T-cell (primary cell): ENCODE results near the gene IPO5. TPM values are rescaled to one million over a fixed set of nuclear protein-coding genes. Genes with fewer than 3 reads are reported as not detected.
A peak's percentile ranks its signal among the peaks of the same experiment; 100 is the strongest.
"Not testable (repeated sequence)": the region's sequence is repeated elsewhere in the genome, so short reads cannot be mapped to it uniquely, and the experiment has no call there.

Source experiments
- ATAC-seq, 4 experiments: fragments of 200-7000 bp in 3 of 4; fragments of 150-1000 bp in 1 of 4; cut with Tn5 transposase; replicated peaks in 1 of 4; 1 replicate in 3 of 4; 2 replicates in 1 of 4; pipeline ENCODE4 v1.10.0; 2021; ENCODE audit warnings: moderate library complexity in 3 of 4, mild to moderate bottlenecking in 2 of 4, moderate number of reproducible peaks in 1 of 4
- CTCF ChIA-PET, 2 donors: fragments of 300-600 bp; sonication (Branson Sonifier 250); formaldehyde crosslinking; loops; one replicate each; lab custom pipeline; 2022; ENCODE audit warnings: antibody characterized with exemption in 2 of 2; lab: Charles Lee
- POLR2A ChIA-PET, 2 donors: fragments of 300-600 bp; sonication (Branson Sonifier 250); formaldehyde crosslinking; loops; one replicate each; lab custom pipeline; 2022; ENCODE audit warnings: antibody characterized with exemption in 2 of 2; lab: Charles Lee
- DNase-seq, 35 experiments: peaks; one replicate each; pipeline versions ENCODE4 v3.0.0 to v3.0.0-alpha.2; 2013 to 2023
- H3K27ac ChIP-seq: one replicate; pipeline ENCODE4 v1.5.1; 2013; ENCODE audit warnings: low read length
- H3K27me3 ChIP-seq, 2 experiments: replicated peaks in 1 of 2; 1 replicate in 1 of 2; 2 replicates in 1 of 2; pipeline versions ENCODE4 v1.6.1 to v1.7.0; 2013; ENCODE audit warnings: low read length in 1 of 2, mixed read lengths in 1 of 2; ENCODE audit not compliant: control insufficient read depth in 2 of 2, insufficient read depth in 2 of 2; ENCODE audit errors: extremely low read depth in 1 of 2
- H3K36me3 ChIP-seq, 2 donors: 1 replicate in 1 of 2; 2 replicates in 1 of 2; pipeline versions ENCODE4 v1.6.1 to v1.7.0; 2013; ENCODE audit warnings: low read length in 1 of 2; ENCODE audit not compliant: control insufficient read depth in 2 of 2, insufficient read depth in 1 of 2; ENCODE audit errors: extremely low read depth in 1 of 2
- H3K4me1 ChIP-seq, 2 experiments: 1 replicate in 1 of 2; 2 replicates in 1 of 2; pipeline versions ENCODE4 v1.6.1 to v1.7.0; 2013; ENCODE audit warnings: low read length in 2 of 2, mixed read lengths in 1 of 2; ENCODE audit not compliant: insufficient read depth in 2 of 2, control insufficient read depth in 1 of 2; ENCODE audit errors: extremely low read depth in 1 of 2
- H3K4me3 ChIP-seq, 2 donors: 1 replicate in 1 of 2; 2 replicates in 1 of 2; pipeline versions ENCODE4 v1.5.1 to v1.7.0; 2013; ENCODE audit warnings: mild to moderate bottlenecking in 2 of 2, low read length in 1 of 2, moderate library complexity in 1 of 2; ENCODE audit not compliant: control insufficient read depth in 1 of 2; ENCODE audit errors: extremely low read depth in 1 of 2
- H3K9me3 ChIP-seq: 2 replicates; pipeline ENCODE4 v1.7.0; 2013
- H3K27ac Mint-ChIP-seq, 2 donors: one replicate each; pipeline ENCODE4 v1.8.0; 2020 to 2021; ENCODE audit warnings: mild to moderate bottlenecking in 2 of 2, mixed read lengths in 2 of 2
- H3K27me3 Mint-ChIP-seq, 2 donors: one replicate each; pipeline ENCODE4 v1.8.0; 2021 to 2022; ENCODE audit warnings: mixed read lengths in 2 of 2
- H3K36me3 Mint-ChIP-seq: one replicate; pipeline ENCODE4 v1.8.0; 2021; ENCODE audit warnings: mixed read lengths
- H3K4me1 Mint-ChIP-seq, 3 donors: one replicate each; pipeline ENCODE4 v1.8.0; 2020 to 2022; ENCODE audit warnings: mixed read lengths in 3 of 3, mild to moderate bottlenecking in 1 of 3
- H3K4me3 Mint-ChIP-seq, 3 donors: one replicate each; pipeline ENCODE4 v1.8.0; 2020 to 2022; ENCODE audit warnings: mild to moderate bottlenecking in 3 of 3, mixed read lengths in 3 of 3, moderate library complexity in 3 of 3
- H3K9me3 Mint-ChIP-seq, 3 donors: one replicate each; pipeline ENCODE4 v1.8.0; 2020 to 2022; ENCODE audit warnings: mixed read lengths in 3 of 3
- WGBS: methylation state at CpG from one replicate; pipeline ENCODE4 v1.1.5; 2013; ENCODE audit warnings: missing lambda C conversion rate; ENCODE audit not compliant: insufficient coverage; 5-methylcytosine and 5-hydroxymethylcytosine counted together
- total RNA-seq, 35 experiments: library from RNA in 6 of 35; stranded (reverse) in 6 of 35; fragments of 120-200 nt in 1 of 35; gene quantifications; one replicate each; pipeline versions ENCODE4 v1.2.1 to v1.2.4 and lab custom pipeline; 2013 to 2026

The IPO5 gene
- total RNA-seq, 5 donors from 2014 or later (not counting 1 experiment from before 2014, with no cell fraction given), result 70.7 to 81.6 (median 75.7) TPM

GRCh38 chr13:97979556-97979955, 26.1 kb downstream of the IPO5 start:
- Histone ChIP-seq H3K27me3 (no peaks in the 10 kb centered on the region), H3K36me3 (peaks cover 0 to 2% of the 10 kb centered on the region in 2 donors), H3K27ac (no peak overlapping the region), H3K9me3 (no peaks in the 10 kb centered on the region), H3K4me1 (peaks cover 15 to 17% of the 10 kb centered on the region in 2 experiments), H3K4me3 (no peak overlapping the region)
- ChIA-PET POLR2A (no interaction called here), CTCF (no interaction called here)
- no peaks in the 10 kb centered on the region for H3K27me3 Mint-ChIP-seq
- DNase-seq (no peak), ATAC-seq (no peak)
- H3K4me3 Mint-ChIP-seq, result no peak overlapping the region
- H3K9me3 Mint-ChIP-seq, result no peaks in the 10 kb centered on the region
- H3K4me1 Mint-ChIP-seq, result peaks cover 53 to 59% (median 53%) of the 10 kb centered on the region in 3 donors
- no peak overlapping the region for H3K27ac Mint-ChIP-seq
- peaks cover 8% of the 10 kb centered on the region for H3K36me3 Mint-ChIP-seq

DNA sequence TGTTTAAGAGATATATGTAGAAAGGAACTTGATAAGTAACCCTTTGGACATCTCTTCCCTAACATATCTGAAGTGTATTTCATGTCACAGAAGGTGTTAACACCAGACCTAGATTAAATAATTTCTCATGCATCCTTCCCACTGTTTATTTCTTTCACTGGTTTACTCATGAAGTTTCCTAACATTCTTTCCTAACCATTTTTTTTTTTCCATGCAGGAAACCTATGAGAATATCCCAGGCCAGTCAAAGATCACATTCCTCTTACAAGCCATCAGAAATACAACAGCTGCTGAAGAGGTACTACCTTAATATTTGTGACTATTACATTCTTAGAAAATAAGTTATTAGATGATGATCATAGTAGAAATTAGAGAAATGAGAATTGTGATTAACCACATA, 28.8 kb downstream of the IPO5 start:
- H3K4me3 ChIP-seq, result no peak overlapping the region
- Mint-ChIP-seq H3K27me3 (no peaks in the 10 kb centered on the region), H3K36me3 (peaks cover 24% of the 10 kb centered on the region), H3K4me1 (peaks cover 43 to 49% (median 44%) of the 10 kb centered on the region in 3 donors), H3K9me3 (no peaks in the 10 kb centered on the region), H3K27ac (peak overlapping the region in 1 of 2 donors; percentile 37), H3K4me3 (no peak overlapping the region)
- no peak overlapping the region for H3K27ac ChIP-seq
- no peaks in the 10 kb centered on the region for H3K27me3 ChIP-seq
- peaks cover 5 to 13% of the 10 kb centered on the region in 2 experiments for H3K4me1 ChIP-seq
- no peaks in the 10 kb centered on the region for H3K9me3 ChIP-seq
- DNase-seq (no peak), ATAC-seq (no peak)
- ChIA-PET CTCF (no interaction called here), POLR2A (no interaction called here)
- H3K36me3 ChIP-seq, result peaks cover under 1 to 27% of the 10 kb centered on the region in 2 donors

- Histone ChIP-seq H3K4me1 (no peaks in the 10 kb centered on the region), H3K27me3 (no peaks in the 10 kb centered on the region), H3K9me3 (no peaks in the 10 kb centered on the region), H3K36me3 (peaks cover 6 to 66% of the 10 kb centered on the region in 2 donors), H3K27ac (no peak overlapping the region), H3K4me3 (no peak overlapping the region)
- H3K27me3 Mint-ChIP-seq, result no peaks in the 10 kb centered on the region
- H3K4me1 Mint-ChIP-seq, result peaks cover 5 to 8% (median 7%) of the 10 kb centered on the region in 3 donors
- DNase-seq (peak in 1 of 35 experiments; percentile 15), ATAC-seq (no peak)
- peaks cover 41% of the 10 kb centered on the region for H3K36me3 Mint-ChIP-seq
- H3K27ac Mint-ChIP-seq, result no peak overlapping the region
- CTCF ChIA-PET, result interaction anchor here in 1 of 2 donors (0.6 to 0.7 kb wide), 3 partner anchors 10 to 810 kb away, joined by 3 to 6 read pairs (median 4); no protein-coding TSS in a partner anchor
- WGBS, result no CpG with 5 or more reads among the region's 3 CpGs
- H3K4me3 Mint-ChIP-seq, result no peak overlapping the region
- POLR2A ChIA-PET, result interaction anchor here in 1 of 2 donors (0.6 kb wide), 1 partner anchor 587 kb away, joined by 9 read pairs; no protein-coding TSS in a partner anchor
- H3K9me3 Mint-ChIP-seq, result no peaks in the 10 kb centered on the region
Observed at GRCh38 chr13:97986835-97987234, 33.4 kb downstream of the IPO5 start.

- no peaks in the 10 kb centered on the region for H3K27me3 ChIP-seq
- ChIA-PET CTCF (no interaction called here), POLR2A (no interaction called here)
- H3K36me3 ChIP-seq, result peaks cover 5 to 68% of the 10 kb centered on the region in 2 donors
- Mint-ChIP-seq H3K27me3 (no peaks in the 10 kb centered on the region), H3K4me3 (no peak overlapping the region), H3K27ac (no peak overlapping the region), H3K9me3 (no peaks in the 10 kb centered on the region), H3K36me3 (peaks cover 55% of the 10 kb centered on the region), H3K4me1 (no peaks in the 10 kb centered on the region)
- no peak overlapping the region for H3K4me3 ChIP-seq
- no peaks in the 10 kb centered on the region for H3K9me3 ChIP-seq
- WGBS, result 92% methylated on average over 2 of the region's 2 CpGs
- no peaks in the 10 kb centered on the region for H3K4me1 ChIP-seq
- no peak overlapping the region for H3K27ac ChIP-seq
- DNase-seq (no peak), ATAC-seq (no peak)
Observed at GRCh38 chr13:97999653-98000052, 46.2 kb downstream of the IPO5 start.

GRCh38 chr13:98004107-98004506, 50.6 kb downstream of the IPO5 start:
- Histone ChIP-seq H3K36me3 (peaks cover 12 to 76% of the 10 kb centered on the region in 2 donors), H3K4me3 (no peak overlapping the region), H3K27me3 (no peaks in the 10 kb centered on the region), H3K4me1 (no peaks in the 10 kb centered on the region), H3K27ac (no peak overlapping the region), H3K9me3 (no peaks in the 10 kb centered on the region)
- ATAC-seq (no peak), DNase-seq (no peak)
- H3K4me1 Mint-ChIP-seq, result no peaks in the 10 kb centered on the region
- H3K27me3 Mint-ChIP-seq, result no peaks in the 10 kb centered on the region
- POLR2A ChIA-PET, result no interaction called here
- 97% methylated on average over 3 of the region's 3 CpGs for WGBS
- no peak overlapping the region for H3K27ac Mint-ChIP-seq
- CTCF ChIA-PET, result no interaction called here
- H3K36me3 Mint-ChIP-seq, result peaks cover 60% of the 10 kb centered on the region
- H3K4me3 Mint-ChIP-seq, result no peak overlapping the region
- no peaks in the 10 kb centered on the region for H3K9me3 Mint-ChIP-seq

- H3K4me1 Mint-ChIP-seq, POLR2A ChIA-PET, H3K27me3 Mint-ChIP-seq, CTCF ChIA-PET, H3K4me3 ChIP-seq, ATAC-seq, H3K4me1 ChIP-seq, DNase-seq, H3K27ac Mint-ChIP-seq, H3K9me3 ChIP-seq, H3K27ac ChIP-seq, H3K27me3 ChIP-seq, H3K4me3 Mint-ChIP-seq, H3K9me3 Mint-ChIP-seq: not testable (repeated sequence)
- peaks cover 13 to 76% of the 10 kb centered on the region in 2 donors for H3K36me3 ChIP-seq
- peaks cover 60% of the 10 kb centered on the region for H3K36me3 Mint-ChIP-seq
- WGBS, result 93% methylated on average over 3 of the region's 8 CpGs
Observed at GRCh38 chr13:98004997-98005396, 51.5 kb downstream of the IPO5 start.

DNA sequence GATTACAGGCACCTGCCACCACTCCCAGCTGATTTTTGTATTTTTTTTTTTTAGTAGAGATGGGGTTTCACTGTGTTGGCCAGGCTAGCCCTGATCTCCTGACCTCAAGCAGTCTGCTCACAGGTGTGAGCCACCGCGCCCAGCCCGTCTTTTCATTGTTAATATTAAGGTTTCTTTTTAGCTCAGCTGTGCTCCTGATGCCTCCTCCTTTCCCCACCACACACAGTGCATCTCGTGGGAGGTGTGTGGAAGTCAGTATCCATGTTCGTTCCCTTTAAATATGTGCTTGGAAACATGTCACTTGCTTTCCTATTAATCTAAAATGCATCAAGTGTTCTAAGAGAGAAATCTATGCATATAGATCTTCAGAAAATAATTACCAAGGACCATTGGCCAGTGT, 53.5 kb downstream of the IPO5 start:
- no peak for DNase-seq
- Mint-ChIP-seq H3K27ac (no peak overlapping the region), H3K4me1 (no peaks in the 10 kb centered on the region), H3K36me3 (peaks cover 65% of the 10 kb centered on the region), H3K4me3 (no peak overlapping the region), H3K9me3 (no peaks in the 10 kb centered on the region), H3K27me3 (no peaks in the 10 kb centered on the region)
- H3K4me3 ChIP-seq, result no peak overlapping the region
- no peak overlapping the region for H3K27ac ChIP-seq
- H3K36me3 ChIP-seq, result peaks cover 13 to 85% of the 10 kb centered on the region in 2 donors
- no peak for ATAC-seq
- no CpG with 5 or more reads among the region's 5 CpGs for WGBS
- H3K4me1 ChIP-seq, result no peaks in the 10 kb centered on the region
- ChIA-PET POLR2A (no interaction called here), CTCF (no interaction called here)
- no peaks in the 10 kb centered on the region for H3K9me3 ChIP-seq
- H3K27me3 ChIP-seq, result no peaks in the 10 kb centered on the region
